Left lobe of liver (tissue), 2 donors: ENCODE measurements around the gene DICER1. TPM values are rescaled to one million over a fixed set of nuclear protein-coding genes. Genes with fewer than 3 reads are reported as not detected.
"Not testable (repeated sequence)": the region's sequence is repeated elsewhere in the genome, so short reads cannot be mapped to it uniquely, and the experiment has no call there.

Experiments
- ATAC-seq: fragments of 200-7000 bp; cut with Tn5 transposase; one replicate; pipeline ENCODE4 v1.9.1; 2020; ENCODE audit warnings: mild to moderate bottlenecking, moderate library complexity
- DNase-seq: peaks from one replicate; pipeline ENCODE4 v3.0.0-alpha.2; 2020; ENCODE audit warnings: low spot score
- total RNA-seq: library from RNA; stranded (reverse); gene quantifications from one replicate; pipeline ENCODE4 v1.2.1, GENCODE V29; 2021
- donor health status: DM: no; HTN: no; CAD: no; lungs with moderate emphysema.
- donor health status: DM: no; HTN: yes; CAD: no.

DICER1 gene
- total RNA-seq, 1 donor from 2014 or later = 35.2 TPM

DNA sequence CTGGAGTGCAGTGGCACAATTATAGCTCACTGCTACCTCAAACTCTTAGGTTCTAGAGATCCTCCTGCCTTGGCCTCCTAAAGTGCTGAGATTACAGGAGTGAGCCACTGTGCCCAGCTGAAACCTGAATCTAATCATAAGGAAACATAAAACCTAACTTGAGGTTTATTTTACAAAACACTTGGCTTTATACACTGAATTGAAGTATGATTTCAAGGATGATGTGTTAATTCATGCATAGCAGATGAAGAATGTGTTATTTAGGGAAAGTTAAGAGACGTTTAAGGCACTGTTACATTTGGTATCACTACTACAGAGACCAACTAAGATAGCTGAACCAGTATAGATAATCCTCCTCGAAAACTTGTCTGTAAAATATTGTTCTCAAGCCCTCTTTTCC lies 6.4 kb downstream of the DICER1 start:
- ATAC-seq = no peak

DNA sequence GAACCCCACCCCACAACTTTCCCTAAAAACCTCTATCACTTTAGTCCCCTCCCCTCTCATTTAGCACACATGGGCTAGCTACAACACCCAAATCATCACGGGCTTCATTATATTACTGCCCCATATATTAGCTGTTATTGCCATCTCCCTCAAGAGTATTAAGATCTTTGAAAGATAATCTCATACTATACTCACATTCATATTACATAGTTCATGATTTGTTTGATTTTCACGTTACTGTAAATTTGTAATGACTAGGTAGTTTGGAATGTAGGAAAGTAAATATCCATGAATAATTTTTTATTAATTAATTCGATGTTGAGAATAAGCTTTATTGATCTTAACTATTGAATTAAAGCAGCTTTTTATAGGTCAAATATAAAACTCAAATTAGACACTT lies 7.9 kb downstream of the DICER1 start:
- ATAC-seq (no peak), DNase-seq (no peak)

More for the DNA sequence above, 6.4 kb downstream of the DICER1 start:
- DNase-seq = no peak

DNA sequence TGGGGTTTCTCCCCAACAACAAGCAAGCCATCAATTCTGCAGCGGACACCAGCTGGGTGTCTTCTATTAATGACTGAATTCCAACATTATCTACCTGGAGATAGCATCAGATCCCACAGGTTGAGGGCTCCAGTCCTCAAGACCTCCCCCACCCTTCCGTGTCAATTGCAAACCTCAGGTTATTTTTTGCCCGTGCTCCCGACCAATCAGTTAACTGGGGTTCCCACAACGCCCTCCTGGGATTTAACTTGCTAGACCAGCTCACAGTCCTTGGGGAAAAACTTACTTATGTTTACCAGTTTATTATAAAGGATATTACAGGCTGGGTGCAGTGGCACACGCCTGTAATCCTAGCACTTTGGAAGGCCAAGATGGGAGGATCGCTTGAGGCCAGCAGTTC lies 9.7 kb downstream of the DICER1 start:
- ATAC-seq (no peak), DNase-seq (no peak)

GRCh38 chr14:95146079-95146771 lies 11.1 kb downstream of the DICER1 start:
- ATAC-seq (peak; percentile 68), DNase-seq (no peak)

GRCh38 chr14:95144849-95145248 lies 12.5 kb downstream of the DICER1 start:
- DNase-seq = no peak
- ATAC-seq = no peak

DNA sequence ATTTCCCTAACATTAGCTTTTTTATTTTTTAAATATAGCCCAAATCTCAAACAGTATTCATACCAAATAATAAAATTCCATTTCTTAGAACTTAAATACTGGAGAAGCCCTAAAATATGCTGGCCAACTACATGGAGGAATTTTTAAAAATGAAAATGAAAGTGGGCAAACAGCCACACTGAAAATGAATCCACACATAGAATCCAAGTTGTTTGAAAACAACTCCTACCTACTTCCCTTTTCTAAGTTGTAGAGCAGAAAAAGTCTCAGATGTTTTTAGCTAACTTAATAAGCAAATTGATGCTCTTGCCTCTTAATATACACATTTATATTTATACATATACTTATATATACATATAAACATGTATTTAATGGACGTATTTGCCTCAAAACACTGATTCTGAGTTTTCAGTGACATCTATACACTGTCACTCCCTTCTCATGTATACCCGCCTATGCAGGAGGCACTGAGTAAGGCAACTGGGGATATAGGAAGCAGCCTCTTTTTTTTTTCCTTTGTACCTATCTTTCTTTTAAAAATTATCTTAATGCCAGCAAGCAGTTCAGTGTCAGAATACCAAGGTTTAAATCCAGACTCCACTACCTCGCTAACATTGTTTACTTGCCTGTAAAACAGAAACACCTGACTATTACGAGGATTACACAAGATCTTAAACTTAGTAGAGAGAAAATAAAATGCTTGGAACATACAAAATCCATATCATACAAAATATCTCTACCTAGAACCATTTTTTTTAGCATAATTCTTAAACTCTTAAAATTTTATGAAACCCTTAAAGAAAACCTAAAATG lies 13.3 kb downstream of the DICER1 start:
- ATAC-seq (peak; percentile 61), DNase-seq (no peak)

DNA sequence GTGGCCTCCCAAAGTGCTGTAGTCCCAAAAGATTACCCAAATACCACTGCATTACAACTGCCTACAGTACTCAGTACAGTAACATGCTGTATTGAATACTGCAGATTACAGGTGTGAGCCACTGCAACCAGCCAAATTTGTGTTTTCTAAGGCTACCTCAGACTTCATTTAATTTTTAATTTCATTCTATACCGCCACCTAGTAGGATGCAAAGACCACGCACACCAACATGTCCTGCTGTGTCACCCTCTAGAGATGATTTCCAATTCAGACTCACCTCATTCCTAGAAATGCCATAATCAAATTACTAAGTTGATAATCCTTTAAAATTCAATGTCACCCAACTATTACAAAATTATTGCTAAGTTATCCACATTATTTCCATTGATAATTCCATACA lies 15.1 kb downstream of the DICER1 start:
- DNase-seq (no peak), ATAC-seq (no peak)

DNA sequence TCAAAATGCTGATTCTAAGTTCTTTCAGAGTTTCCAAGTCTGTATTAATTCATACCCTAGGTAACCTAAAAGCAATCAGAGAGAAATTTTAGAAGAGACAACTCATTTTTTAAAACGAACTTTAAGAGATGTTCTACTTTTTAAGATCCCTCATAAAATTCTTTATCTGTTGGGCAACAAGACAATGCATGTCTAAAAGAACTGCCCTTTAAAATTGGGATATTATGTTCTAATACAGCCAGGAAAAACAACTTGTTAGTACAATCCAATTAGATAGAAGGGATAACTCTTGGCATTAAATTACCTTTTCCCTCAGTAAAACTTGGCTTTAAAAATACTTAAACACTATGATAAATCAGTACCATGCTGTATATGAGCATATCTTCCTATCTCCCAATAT lies 15.6 kb downstream of the DICER1 start:
- DNase-seq (no peak), ATAC-seq (no peak)

GRCh38 chr14:95140060-95140858 lies 17.1 kb downstream of the DICER1 start:
- no peak for ATAC-seq

DNA sequence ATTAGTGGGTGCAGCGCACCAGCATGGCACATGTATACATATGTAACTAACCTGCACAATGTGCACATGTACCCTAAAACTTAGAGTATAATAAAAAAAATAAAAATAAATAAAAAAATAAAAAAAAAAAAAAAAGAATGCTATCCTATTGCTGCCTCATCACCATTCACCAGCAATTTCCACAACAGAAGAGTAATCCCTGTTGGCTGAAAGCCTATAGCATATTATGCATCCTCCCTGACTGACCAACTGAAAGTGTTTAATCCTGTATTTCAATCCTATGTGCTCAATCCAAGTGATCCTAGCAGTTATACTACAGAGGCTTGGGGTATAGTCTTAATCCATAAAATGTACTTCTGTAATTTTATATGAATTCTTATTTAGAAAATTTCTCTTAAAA lies 18.5 kb downstream of the DICER1 start:
- no peak for DNase-seq
- ATAC-seq = no peak

More at GRCh38 chr14:95140060-95140858, 17.1 kb downstream of the DICER1 start:
- DNase-seq = no peak

DNA sequence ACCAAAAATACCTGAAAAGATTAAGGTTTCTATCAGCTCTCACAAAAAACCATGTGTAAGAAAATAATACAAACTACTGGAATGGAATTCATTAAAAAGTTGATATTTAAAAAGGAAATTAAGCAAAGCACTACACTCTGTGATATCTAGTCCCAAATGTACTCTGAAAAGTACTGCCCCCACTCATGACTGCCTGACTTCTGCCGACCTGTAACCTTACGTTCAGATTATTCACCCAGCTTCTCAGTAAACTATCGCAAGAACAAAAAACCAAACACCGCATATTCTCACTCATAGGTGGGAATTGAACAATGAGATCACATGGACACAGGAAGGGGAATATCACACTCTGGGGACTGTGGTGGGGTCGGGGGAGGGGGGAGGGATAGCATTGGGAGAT lies 18.9 kb downstream of the DICER1 start:
- not testable (repeated sequence) for ATAC-seq, DNase-seq

DNA sequence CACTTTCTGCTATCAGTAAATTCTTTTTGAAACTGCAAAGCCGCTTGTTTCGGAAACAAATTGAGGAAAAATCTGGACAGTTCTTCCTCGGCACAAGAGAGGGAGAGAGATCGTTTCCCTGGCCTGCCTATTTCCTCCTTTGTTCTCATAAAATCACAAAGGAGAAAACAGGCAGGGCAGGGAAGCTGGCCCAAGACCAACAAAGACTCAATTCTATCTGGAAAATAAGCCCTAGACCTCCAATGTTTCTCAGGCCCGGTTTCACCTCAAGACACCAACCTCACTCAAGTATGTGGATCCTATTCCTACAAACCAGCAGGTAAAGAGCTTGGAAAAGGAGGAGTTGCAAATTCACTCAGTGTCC lies 19.5 kb downstream of the DICER1 start:
- DNase-seq (no peak), ATAC-seq (no peak)

DNA sequence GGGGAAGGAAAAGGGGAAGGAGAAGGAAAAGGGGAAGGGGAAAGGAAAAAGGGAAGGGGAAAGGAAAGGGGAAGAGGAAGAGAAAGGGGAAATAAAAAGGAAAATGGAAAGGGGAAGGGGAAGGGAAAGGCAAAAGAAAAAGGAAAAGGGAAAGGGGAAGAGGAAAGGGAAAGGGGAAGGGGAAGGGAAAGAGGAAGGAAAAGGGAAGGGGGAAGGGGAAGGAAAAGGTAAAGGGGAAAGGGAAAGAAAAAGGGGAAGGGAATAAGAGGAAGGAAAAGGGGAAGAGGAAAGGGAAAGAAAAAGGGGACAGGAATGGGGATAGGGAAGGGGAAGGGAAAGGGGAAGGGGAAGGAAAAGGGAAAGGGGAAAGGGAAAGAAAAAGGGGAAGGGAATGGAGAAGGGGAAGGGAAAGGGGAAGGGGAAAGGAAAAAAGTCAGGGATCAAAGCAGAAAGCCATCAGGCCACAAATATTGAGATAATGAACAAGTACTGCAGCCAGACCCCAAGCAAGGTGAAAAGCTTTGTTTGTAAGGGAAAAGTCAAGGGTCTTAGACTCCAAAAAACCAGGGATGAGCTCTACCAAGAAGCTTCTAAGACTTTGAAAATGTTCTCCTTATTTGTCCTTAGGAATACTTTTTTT lies 20.0 kb downstream of the DICER1 start:
- no peak for ATAC-seq
- DNase-seq = no peak

DNA sequence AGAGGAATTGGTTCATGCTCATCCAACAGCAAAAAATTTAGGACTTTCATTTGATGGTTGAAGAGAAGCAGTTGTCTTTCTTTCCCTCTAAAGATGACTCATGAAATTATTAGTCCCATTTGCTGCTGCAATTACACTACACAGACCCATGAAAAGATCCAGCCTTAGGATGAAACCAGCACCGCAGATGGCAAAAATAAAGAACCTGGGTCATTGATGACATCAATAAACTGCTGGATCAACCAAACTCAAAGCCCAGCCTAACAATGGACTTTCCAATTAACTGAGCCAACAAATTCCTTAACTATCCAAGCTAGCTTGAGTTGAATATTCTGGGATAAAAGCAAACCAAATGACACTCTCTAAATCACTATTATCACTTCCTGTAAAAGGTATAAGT lies 20.7 kb downstream of the DICER1 start:
- no peak for ATAC-seq
- no peak for DNase-seq

GRCh38 chr14:95134304-95134933 lies 22.9 kb downstream of the DICER1 start:
- DNase-seq = no peak
- peak; percentile 14 for ATAC-seq

GRCh38 chr14:95133282-95133681 lies 24.0 kb downstream of the DICER1 start:
- DNase-seq (no peak), ATAC-seq (no peak)

DNA sequence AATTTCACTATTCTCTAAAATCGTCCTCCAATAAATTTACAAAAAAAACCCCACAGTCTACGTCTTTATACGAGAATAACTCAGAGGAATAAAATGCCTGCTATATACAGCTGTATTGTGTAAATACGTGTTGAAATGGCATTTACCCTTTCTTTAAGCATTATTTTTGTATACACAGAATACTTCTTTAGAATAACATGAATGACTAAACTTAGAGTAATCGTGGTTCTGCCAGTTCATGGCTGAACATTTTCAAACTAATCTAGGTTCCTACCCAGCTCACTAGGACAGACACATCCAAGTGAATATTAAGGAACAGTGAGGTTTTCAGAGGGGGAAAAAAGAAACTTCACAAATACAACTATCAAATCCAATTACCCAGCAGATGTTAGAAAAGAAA lies 24.6 kb downstream of the DICER1 start:
- ATAC-seq (no peak), DNase-seq (no peak)

- DNase-seq (no peak), ATAC-seq (no peak)
Observed at GRCh38 chr14:95130549-95130948, 26.8 kb downstream of the DICER1 start.

DNA sequence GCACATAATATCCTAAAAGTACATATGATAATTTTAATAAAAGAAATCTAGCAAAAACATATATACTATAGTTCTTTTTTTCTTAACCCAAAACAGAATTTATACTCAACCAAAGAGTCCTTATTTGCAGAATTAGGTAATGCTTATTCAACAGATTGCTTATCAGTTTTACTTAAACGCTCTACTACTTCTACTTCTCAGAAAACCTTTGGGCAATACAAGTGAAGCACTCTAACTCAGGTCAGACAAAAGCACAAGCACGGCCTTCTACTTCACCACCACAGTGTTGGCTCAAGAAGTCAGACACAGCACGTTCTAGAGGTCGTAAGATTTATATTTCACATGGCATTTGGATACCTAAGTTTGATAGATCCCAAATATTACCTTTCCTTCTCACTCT lies 29.2 kb downstream of the DICER1 start:
- no peak for DNase-seq
- peak; percentile 57 for ATAC-seq

GRCh38 chr14:95127531-95127911 lies 29.8 kb downstream of the DICER1 start:
- no peak for DNase-seq
- ATAC-seq = peak; percentile 31
